HG03457 (cell line): Measurements from ENCODE around the gene MMP17.
"Not testable (repeated sequence)": the region's sequence is repeated elsewhere in the genome, so short reads cannot be mapped to it uniquely, and the experiment has no call there.

Experiments
- ATAC-seq: cut with Tn5 transposase; IDR thresholded peaks from one replicate; pipeline ENCODE4 v1.9.1; 2021; ENCODE audit warnings: moderate number of reproducible peaks; ENCODE audit not compliant: unreplicated experiment

Gene MMP17

GRCh38 chr12:131799828-131800593 is 28.2 kb upstream of the MMP17 start:
- ATAC-seq = no peak

- ATAC-seq = no peak
These were observed 27.5 kb upstream of the MMP17 start for GRCh38 chr12:131800594-131801135.

GRCh38 chr12:131801254-131801866 is 26.8 kb upstream of the MMP17 start:
- ATAC-seq = no peak

- no peak for ATAC-seq
These were observed 24.2 kb upstream of the MMP17 start for GRCh38 chr12:131803961-131804521.

GRCh38 chr12:131805421-131805820 is 22.8 kb upstream of the MMP17 start:
- ATAC-seq = no peak

GRCh38 chr12:131806674-131807073 is 21.5 kb upstream of the MMP17 start:
- ATAC-seq = no peak

- ATAC-seq = no peak
These were observed 19.3 kb upstream of the MMP17 start for GRCh38 chr12:131808744-131809371.

GRCh38 chr12:131809476-131810254 is 18.5 kb upstream of the MMP17 start:
- not testable (repeated sequence) for ATAC-seq

GRCh38 chr12:131810726-131811125 is 17.5 kb upstream of the MMP17 start:
- no peak for ATAC-seq

GRCh38 chr12:131815131-131815530 is 13.1 kb upstream of the MMP17 start:
- no peak for ATAC-seq

- ATAC-seq = no peak
These were observed 11.7 kb upstream of the MMP17 start for GRCh38 chr12:131816495-131816894.

GRCh38 chr12:131817241-131817640 is 11.0 kb upstream of the MMP17 start:
- ATAC-seq = no peak

- ATAC-seq = no peak
These were observed 9.2 kb upstream of the MMP17 start for GRCh38 chr12:131818821-131819585.

- ATAC-seq = no peak
These were observed 3.7 kb upstream of the MMP17 start for GRCh38 chr12:131824450-131824849.

- ATAC-seq = no peak
These were observed 2.9 kb upstream of the MMP17 start for GRCh38 chr12:131825146-131825892.

GRCh38 chr12:131826097-131826928 is 1.9 kb upstream of the MMP17 start:
- ATAC-seq = no peak

GRCh38 chr12:131828671-131829355 is 620 bp downstream of the MMP17 start:
- ATAC-seq = no peak

- no peak for ATAC-seq
These were observed 1.2 kb downstream of the MMP17 start for GRCh38 chr12:131829356-131829747.
